GM12865 (cell line): ENCODE measurements around the gene CEP112.

Source experiments
- DNase-seq: peaks from one replicate; pipeline ENCODE4 v3.0.0; 2010; ENCODE audit warnings: low read depth
- H3K4me3 ChIP-seq: 2 replicates; pipeline ENCODE4 v1.5.1; 2011; ENCODE audit warnings: mild to moderate bottlenecking, low read depth, low read length, control low read depth
- CTCF ChIP-seq: IDR thresholded peaks from 2 replicates; pipeline ENCODE4 v1.5.1; 2011; ENCODE audit warnings: low read length, control low read depth, low read depth, inconsistent platforms; ENCODE audit not compliant: insufficient read depth; ENCODE audit errors: missing control alignments

CEP112 gene

DNA sequence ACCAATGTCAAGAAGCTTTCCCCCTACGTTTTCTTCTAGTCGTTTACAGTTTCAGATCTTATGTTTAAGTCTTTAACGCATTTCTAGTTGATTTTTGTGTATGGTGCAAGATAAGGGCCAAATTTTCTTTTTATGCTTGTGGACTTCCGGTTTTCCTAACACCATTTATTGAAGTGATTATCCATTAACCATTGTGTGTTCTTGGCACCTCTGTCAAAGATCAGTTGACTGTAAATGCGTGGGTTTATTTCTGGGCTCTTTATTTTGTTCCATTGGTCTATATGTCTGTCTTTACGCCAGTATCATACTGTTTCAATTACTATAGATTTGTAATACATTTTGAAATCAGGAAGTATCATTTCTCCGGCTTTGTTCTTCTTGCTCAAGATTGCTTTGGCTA, 49.5 kb downstream of the CEP112 start:
- no peak overlapping the region for H3K4me3 ChIP-seq
- no peak for DNase-seq
- TF ChIP-seq CTCF, result no peak

GRCh38 chr17:66138120-66138519, 53.8 kb downstream of the CEP112 start:
- no peak overlapping the region for H3K4me3 ChIP-seq
- TF ChIP-seq CTCF, result no peak
- no peak for DNase-seq

GRCh38 chr17:66135896-66136295, 56.0 kb downstream of the CEP112 start:
- no peak overlapping the region for H3K4me3 ChIP-seq
- DNase-seq, result no peak
- TF ChIP-seq CTCF, result no peak

- no peak for TF ChIP-seq CTCF
- H3K4me3 ChIP-seq, result no peak overlapping the region
- DNase-seq, result peak; percentile 58
These were observed 56.7 kb downstream of the CEP112 start for GRCh38 chr17:66135219-66135618.

GRCh38 chr17:66129759-66130158, 62.2 kb downstream of the CEP112 start:
- no peak overlapping the region for H3K4me3 ChIP-seq
- TF ChIP-seq CTCF, result no peak
- DNase-seq, result no peak

GRCh38 chr17:66126231-66126630, 65.7 kb downstream of the CEP112 start:
- H3K4me3 ChIP-seq, result no peak overlapping the region
- no peak for TF ChIP-seq CTCF
- DNase-seq, result no peak

DNA sequence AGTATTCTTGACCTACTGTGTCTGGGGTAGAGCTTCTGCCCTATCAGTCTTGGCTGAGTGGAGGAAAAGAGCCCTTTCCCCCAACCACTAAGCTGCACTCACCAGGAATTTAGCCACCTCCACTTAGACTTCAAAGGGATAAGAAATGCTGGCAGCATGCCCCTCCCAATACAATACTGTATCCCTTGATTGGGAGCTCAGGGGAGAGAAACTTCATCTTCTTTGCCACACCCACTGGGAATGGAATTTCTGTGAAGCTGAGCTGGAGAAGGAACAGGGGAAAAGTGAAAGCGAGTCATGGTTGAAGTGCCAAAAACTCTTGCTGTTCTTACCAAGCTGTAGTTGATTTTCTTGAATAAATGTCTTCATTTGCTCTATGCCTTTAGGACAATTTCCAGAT, 68.8 kb downstream of the CEP112 start:
- no peak overlapping the region for H3K4me3 ChIP-seq
- TF ChIP-seq CTCF, result no peak
- no peak for DNase-seq
